HT1080 (cell line): ENCODE results near the gene FANCI. TPM values are rescaled to one million over a fixed set of nuclear protein-coding genes. Genes with fewer than 3 reads are reported as not detected.
A peak's percentile ranks its signal among the peaks of the same experiment; 100 is the strongest.

ENCODE experiments used
- DNase-seq: peaks from one replicate; pipeline ENCODE4 v3.0.0-alpha.2; 2015; ENCODE audit warnings: low read depth
- small RNA-seq: library from RNA; depleted of rRNA; stranded (forward); fragments of <200 nt; gene quantifications from one replicate; pipeline ENCODE3, GENCODE V24; 2014
- total RNA-seq: library from RNA; depleted of rRNA; stranded (reverse); fragments of >200 nt; shearing (Covaris generic); gene quantifications from 2 replicates; pipeline ENCODE4 v1.2.3, GENCODE V29; 2014; rRNA removed

Gene FANCI
- total RNA-seq, 1 experiment from 2014 or later: 43.2 TPM

DNA sequence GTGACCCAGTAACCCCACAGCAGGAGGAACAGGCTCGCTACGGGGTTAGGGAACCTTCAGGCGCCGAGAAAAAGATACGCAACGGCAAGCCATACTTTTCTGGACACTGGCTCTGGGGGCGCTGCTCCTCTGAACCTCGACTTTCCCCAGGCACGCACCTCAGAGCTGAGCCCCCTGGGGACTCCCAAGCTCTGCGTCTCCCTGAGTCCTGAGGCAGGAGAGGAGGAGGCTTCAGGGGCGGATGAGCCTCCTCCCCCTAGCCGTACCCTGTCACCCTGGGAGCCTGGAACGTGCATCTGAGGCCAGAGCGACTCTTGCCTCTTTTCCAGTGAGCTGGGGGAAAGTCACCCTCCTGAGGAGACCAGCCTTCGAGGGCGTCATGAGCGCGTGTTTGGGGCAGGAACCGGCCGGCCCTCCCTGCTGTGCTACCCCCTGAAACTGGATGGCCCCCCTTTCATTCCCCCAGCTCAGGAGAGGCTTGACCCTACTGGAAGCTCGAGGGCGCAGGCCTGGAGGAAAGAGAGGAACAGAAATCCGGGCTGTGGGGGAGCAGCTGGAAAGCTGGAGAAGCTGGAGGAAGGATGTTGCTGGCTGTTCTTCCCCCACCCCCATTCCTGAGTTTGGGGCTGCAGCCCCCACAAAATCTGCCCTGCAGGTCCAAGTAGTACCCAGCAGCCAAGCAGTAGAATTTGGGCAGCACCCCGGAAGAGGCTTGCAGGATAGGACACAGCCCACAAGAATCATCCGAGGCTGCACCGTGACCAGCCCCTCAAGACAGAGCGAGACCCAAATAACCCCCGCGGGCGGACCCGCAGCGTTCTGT lies 115.9 kb downstream of the FANCI start:
- no peak for DNase-seq

GRCh38 chr15:89360294-89360971 lies 116.7 kb downstream of the FANCI start:
- DNase-seq: no peak

DNA sequence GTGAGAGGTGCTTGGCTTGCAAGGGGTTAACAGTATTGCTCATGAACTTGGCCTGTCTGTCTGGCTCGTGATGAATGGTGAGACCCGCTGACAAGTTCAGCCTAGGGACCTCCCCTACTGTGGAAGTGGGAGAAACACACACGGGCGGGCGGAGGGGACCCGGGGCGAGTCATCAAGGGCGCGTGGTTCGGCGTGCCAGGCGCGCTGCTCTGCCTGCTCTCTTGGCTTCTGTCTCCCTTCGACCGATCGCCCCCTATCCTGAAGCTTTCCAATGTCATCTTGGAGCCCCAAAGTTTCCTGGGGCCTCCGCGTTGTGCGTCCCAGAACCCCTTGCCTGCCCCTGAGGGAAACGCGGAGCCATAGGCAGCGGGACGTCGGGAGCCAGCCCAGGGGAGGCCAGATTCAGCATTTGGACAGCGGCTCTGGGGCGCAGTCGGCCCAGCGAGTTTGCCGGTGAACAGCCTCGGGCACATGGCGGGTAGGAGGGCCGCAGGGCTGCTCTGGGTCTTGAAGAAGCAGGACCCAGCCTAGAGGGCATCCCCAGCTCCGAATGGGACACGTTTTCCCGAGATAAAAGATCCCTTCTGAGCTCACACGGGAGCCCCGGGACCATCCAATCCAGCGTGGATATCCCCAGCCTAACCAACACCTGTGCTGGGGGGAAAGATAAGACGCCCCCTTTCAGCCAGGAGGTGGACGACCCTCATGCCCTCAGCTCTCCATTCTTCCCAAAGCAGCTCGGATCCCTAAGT lies 117.8 kb downstream of the FANCI start:
- peak; percentile 47 for DNase-seq

GRCh38 chr15:89362203-89363101 lies 118.7 kb downstream of the FANCI start:
- no peak for DNase-seq

GRCh38 chr15:89363133-89363532 lies 119.4 kb downstream of the FANCI start:
- no peak for DNase-seq

DNA sequence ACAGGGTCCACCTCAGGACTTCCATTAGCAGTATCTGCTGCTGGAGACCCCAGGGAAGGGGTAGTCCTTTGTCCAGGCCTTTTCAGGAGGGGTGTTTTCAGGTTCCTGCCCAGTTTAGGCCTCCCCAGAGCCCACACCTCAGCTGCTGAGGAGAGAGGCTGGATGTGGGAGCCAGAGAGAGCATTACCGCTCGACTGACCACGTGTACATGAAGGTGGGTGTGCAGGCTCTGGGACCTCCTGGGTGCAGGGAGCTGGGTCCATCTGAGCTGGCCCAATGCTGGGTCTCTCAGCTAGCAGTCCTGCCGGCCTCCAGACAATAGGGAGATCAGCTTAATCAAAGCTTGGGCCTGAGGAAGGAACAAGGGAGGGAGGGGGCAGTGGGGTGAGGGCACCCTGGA lies 120.0 kb downstream of the FANCI start:
- DNase-seq: no peak

- DNase-seq: no peak
Observed at GRCh38 chr15:89364341-89364740, 120.6 kb downstream of the FANCI start.

GRCh38 chr15:89364741-89365450 lies 121.1 kb downstream of the FANCI start:
- no peak for DNase-seq

GRCh38 chr15:89365462-89366065 lies 121.8 kb downstream of the FANCI start:
- DNase-seq: no peak

Small RNAs within 50 kb of the gene (small RNA-seq; reads per million reads assigned to genes)
- not detected for gene MIR6766

Other genes starting within 250 kb of the FANCI start
- gene ABHD2, start 155.5 kb upstream of the FANCI start, total RNA-seq: 68.0 and 77.6 TPM in 2 replicates
- not detected in 2 replicates for gene RLBP1, start 22.4 kb upstream of the FANCI start, total RNA-seq
- gene POLG, start 90.8 kb downstream of the FANCI start, total RNA-seq: 59.6 and 81.5 TPM in 2 replicates